ENCODE results near the gene ABCC6.

DNA sequence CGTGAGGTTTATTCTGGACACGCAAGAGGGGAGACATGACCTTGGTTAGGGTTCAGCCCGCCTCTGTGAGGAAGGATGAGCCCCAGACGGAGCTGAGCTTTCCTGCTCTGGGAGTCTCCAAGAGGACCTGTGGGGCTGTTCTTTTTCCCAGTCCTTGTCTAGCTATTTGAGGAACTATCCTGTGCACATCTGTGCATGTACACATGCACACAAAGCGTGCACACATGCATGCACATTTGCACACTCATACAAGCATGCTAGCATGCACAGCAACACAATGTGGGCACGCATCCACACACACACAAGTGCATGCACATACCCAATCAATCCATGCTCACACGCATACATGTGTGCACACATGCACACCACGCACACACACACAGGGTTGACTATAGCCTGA is 40.4 kb downstream of the ABCC6 start:
- TF ChIP-seq CTCF (conservative IDR thresholded peaks at IDR 0.05; ENCODE audit: low read length) (no peak), EZH2phosphoT487 (IDR thresholded peaks at IDR 0.05; ENCODE audit: borderline replicate concordance, low read depth, low read length) (no peak)
